ENCODE data around the gene LRPAP1. TPM values are rescaled to one million over a fixed set of nuclear protein-coding genes. Genes with fewer than 3 reads are reported as not detected.

LRPAP1 gene
- total RNA-seq, 1 experiment from 2014 or later: 90.8 TPM

DNA sequence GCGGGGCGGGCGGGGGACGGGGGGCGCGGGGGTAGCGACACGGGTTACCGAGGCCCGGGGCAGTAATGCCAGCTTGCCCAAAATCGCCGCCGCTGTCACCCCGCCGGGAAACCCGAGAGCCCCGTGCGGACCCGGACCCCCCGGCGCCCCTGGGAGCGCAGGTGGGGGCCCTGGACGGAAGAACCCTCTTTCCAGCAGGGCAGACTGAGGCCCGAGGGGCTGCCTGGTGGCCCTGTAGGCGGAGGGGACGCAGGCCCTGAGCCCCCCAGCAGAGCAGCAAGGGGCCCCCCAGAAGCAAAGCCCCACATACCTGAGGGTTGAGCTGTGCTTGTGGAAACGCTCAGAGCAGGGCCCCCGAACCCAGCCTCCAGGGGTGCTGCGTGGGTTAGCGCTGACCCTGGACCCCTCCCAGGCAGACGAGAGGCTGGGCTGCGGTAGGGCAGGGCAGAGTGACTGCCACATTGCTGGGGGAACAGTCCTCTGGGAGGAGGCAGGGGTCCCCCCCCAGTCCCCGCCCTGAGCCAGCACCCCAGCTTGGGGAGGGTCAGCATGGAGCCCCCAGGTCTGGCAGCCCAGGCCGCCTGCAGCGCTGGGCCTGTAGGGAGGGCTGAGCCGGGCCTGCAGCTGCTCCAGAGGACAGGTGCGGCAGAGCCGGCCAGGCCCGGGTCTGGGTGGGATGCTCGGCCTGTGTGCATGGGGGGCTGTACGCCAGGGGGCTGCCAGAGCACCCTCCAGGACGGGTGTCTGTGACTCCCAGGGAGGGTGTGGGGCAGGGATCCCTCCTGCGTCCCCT is 68.5 kb downstream of the LRPAP1 start:
- Mint-ChIP-seq H3K4me3 (no peak overlapping the region), H3K27me3 (ENCODE audit: low read depth) (peaks cover 47% of the 10 kb centered on the region), H3K27ac (no peak overlapping the region), H3K9me3 (peaks cover 7% of the 10 kb centered on the region), H3K4me1 (no peaks in the 10 kb centered on the region), H3K36me3 (no peaks in the 10 kb centered on the region)
- ChIA-PET CTCF (interaction anchor here (0.7 to 1.8 kb wide), 6 partner anchors 17 to 145 kb away, joined by 4 to 15 read pairs (median 5); no protein-coding TSS in a partner anchor), POLR2A (no interaction called here)
- DNase-seq (ENCODE audit: low spot score) (no peak), ATAC-seq (no peak)
- TF ChIP-seq, protein P1, sequence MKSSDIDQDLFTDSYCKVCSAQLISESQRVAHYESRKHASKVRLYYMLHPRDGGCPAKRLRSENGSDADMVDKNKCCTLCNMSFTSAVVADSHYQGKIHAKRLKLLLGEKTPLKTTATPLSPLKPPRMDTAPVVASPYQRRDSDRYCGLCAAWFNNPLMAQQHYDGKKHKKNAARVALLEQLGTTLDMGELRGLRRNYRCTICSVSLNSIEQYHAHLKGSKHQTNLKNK (CRISPR knock-in tag; IDR thresholded peaks at IDR 0.05): no peak
- TF ChIP-seq, protein P2, sequence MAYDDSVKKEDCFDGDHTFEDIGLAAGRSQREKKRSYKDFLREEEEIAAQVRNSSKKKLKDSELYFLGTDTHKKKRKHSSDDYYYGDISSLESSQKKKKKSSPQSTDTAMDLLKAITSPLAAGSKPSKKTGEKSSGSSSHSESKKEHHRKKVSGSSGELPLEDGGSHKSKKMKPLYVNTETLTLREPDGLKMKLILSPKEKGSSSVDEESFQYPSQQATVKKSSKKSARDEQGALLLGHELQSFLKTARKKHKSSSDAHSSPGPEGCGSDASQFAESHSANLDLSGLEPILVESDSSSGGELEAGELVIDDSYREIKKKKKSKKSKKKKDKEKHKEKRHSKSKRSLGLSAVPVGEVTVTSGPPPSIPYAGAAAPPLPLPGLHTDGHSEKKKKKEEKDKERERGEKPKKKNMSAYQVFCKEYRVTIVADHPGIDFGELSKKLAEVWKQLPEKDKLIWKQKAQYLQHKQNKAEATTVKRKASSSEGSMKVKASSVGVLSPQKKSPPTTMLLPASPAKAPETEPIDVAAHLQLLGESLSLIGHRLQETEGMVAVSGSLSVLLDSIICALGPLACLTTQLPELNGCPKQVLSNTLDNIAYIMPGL (CRISPR knock-in tag; IDR thresholded peaks at IDR 0.05): no peak
- TF ChIP-seq TEAD4 (CRISPR knock-in tag; IDR thresholded peaks at IDR 0.05): no peak
- TF ChIP-seq, protein P3, sequence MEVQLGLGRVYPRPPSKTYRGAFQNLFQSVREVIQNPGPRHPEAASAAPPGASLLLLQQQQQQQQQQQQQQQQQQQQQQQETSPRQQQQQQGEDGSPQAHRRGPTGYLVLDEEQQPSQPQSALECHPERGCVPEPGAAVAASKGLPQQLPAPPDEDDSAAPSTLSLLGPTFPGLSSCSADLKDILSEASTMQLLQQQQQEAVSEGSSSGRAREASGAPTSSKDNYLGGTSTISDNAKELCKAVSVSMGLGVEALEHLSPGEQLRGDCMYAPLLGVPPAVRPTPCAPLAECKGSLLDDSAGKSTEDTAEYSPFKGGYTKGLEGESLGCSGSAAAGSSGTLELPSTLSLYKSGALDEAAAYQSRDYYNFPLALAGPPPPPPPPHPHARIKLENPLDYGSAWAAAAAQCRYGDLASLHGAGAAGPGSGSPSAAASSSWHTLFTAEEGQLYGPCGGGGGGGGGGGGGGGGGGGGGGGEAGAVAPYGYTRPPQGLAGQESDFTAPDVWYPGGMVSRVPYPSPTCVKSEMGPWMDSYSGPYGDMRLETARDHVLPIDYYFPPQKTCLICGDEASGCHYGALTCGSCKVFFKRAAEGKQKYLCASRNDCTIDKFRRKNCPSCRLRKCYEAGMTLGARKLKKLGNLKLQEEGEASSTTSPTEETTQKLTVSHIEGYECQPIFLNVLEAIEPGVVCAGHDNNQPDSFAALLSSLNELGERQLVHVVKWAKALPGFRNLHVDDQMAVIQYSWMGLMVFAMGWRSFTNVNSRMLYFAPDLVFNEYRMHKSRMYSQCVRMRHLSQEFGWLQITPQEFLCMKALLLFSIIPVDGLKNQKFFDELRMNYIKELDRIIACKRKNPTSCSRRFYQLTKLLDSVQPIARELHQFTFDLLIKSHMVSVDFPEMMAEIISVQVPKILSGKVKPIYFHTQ (CRISPR knock-in tag; IDR thresholded peaks at IDR 0.05): no peak
- no peak for TF ChIP-seq ZNF219 (CRISPR knock-in tag; IDR thresholded peaks at IDR 0.05; ENCODE audit: borderline replicate concordance)
- TF ChIP-seq ZNF138 (CRISPR knock-in tag; conservative IDR thresholded peaks at IDR 0.05): no peak
- no peak for TF ChIP-seq HMGA2 (CRISPR knock-in tag; IDR thresholded peaks at IDR 0.05)
- no peak for TF ChIP-seq SOX15 (CRISPR knock-in tag; IDR thresholded peaks at IDR 0.05)
- no peak for TF ChIP-seq MXD4 (CRISPR knock-in tag; IDR thresholded peaks at IDR 0.05; ENCODE audit: borderline replicate concordance)
- TF ChIP-seq, protein P4, sequence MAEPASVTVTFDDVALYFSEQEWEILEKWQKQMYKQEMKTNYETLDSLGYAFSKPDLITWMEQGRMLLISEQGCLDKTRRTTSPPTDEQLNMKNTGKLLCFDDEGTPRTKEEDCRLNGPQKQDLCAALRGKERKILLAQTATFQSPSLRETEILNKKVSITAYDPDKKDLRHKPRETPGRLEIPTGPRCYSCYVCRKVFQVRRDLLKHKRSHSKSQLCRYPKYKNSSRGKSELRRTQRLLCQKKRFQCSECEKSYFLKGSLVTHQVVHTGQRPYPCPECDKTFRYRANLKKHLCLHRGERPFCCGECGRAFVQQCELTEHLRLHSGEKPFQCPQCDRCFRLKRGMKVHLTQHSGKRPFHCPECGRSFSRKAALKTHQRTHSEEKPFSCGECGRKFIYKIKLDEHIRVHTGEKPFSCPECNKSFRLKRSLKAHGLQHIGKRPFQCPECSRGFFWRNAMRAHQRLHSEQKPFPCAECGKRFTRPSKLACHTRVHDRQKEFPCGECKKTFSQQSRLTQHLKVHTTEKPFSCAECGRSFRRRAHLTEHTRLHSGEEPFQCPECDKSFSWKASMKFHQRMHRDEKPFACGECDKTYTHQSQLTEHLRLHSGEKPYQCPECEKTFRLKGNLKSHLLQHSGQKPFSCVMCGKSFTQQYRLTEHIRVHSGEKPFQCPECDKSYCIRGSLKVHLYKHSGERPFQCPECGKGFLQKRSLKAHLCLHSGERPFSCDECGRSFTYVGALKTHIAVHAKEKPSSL (CRISPR knock-in tag; conservative IDR thresholded peaks at IDR 0.05): no peak
- TF ChIP-seq NFYB (CRISPR knock-in tag; conservative IDR thresholded peaks at IDR 0.05; ENCODE audit: low read depth): no peak
- TF ChIP-seq, protein P5, sequence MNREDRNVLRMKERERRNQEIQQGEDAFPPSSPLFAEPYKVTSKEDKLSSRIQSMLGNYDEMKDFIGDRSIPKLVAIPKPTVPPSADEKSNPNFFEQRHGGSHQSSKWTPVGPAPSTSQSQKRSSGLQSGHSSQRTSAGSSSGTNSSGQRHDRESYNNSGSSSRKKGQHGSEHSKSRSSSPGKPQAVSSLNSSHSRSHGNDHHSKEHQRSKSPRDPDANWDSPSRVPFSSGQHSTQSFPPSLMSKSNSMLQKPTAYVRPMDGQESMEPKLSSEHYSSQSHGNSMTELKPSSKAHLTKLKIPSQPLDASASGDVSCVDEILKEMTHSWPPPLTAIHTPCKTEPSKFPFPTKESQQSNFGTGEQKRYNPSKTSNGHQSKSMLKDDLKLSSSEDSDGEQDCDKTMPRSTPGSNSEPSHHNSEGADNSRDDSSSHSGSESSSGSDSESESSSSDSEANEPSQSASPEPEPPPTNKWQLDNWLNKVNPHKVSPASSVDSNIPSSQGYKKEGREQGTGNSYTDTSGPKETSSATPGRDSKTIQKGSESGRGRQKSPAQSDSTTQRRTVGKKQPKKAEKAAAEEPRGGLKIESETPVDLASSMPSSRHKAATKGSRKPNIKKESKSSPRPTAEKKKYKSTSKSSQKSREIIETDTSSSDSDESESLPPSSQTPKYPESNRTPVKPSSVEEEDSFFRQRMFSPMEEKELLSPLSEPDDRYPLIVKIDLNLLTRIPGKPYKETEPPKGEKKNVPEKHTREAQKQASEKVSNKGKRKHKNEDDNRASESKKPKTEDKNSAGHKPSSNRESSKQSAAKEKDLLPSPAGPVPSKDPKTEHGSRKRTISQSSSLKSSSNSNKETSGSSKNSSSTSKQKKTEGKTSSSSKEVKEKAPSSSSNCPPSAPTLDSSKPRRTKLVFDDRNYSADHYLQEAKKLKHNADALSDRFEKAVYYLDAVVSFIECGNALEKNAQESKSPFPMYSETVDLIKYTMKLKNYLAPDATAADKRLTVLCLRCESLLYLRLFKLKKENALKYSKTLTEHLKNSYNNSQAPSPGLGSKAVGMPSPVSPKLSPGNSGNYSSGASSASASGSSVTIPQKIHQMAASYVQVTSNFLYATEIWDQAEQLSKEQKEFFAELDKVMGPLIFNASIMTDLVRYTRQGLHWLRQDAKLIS (CRISPR knock-in tag; IDR thresholded peaks at IDR 0.05; ENCODE audit: borderline replicate concordance): no peak
- TF ChIP-seq, protein P6, sequence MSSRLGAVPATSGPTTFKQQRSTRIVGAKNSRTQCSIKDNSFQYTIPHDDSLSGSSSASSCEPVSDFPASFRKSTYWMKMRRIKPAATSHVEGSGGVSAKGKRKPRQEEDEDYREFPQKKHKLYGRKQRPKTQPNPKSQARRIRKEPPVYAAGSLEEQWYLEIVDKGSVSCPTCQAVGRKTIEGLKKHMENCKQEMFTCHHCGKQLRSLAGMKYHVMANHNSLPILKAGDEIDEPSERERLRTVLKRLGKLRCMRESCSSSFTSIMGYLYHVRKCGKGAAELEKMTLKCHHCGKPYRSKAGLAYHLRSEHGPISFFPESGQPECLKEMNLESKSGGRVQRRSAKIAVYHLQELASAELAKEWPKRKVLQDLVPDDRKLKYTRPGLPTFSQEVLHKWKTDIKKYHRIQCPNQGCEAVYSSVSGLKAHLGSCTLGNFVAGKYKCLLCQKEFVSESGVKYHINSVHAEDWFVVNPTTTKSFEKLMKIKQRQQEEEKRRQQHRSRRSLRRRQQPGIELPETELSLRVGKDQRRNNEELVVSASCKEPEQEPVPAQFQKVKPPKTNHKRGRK (CRISPR knock-in tag; IDR thresholded peaks at IDR 0.05; ENCODE audit: borderline replicate concordance): no peak
- TF ChIP-seq, protein P7, sequence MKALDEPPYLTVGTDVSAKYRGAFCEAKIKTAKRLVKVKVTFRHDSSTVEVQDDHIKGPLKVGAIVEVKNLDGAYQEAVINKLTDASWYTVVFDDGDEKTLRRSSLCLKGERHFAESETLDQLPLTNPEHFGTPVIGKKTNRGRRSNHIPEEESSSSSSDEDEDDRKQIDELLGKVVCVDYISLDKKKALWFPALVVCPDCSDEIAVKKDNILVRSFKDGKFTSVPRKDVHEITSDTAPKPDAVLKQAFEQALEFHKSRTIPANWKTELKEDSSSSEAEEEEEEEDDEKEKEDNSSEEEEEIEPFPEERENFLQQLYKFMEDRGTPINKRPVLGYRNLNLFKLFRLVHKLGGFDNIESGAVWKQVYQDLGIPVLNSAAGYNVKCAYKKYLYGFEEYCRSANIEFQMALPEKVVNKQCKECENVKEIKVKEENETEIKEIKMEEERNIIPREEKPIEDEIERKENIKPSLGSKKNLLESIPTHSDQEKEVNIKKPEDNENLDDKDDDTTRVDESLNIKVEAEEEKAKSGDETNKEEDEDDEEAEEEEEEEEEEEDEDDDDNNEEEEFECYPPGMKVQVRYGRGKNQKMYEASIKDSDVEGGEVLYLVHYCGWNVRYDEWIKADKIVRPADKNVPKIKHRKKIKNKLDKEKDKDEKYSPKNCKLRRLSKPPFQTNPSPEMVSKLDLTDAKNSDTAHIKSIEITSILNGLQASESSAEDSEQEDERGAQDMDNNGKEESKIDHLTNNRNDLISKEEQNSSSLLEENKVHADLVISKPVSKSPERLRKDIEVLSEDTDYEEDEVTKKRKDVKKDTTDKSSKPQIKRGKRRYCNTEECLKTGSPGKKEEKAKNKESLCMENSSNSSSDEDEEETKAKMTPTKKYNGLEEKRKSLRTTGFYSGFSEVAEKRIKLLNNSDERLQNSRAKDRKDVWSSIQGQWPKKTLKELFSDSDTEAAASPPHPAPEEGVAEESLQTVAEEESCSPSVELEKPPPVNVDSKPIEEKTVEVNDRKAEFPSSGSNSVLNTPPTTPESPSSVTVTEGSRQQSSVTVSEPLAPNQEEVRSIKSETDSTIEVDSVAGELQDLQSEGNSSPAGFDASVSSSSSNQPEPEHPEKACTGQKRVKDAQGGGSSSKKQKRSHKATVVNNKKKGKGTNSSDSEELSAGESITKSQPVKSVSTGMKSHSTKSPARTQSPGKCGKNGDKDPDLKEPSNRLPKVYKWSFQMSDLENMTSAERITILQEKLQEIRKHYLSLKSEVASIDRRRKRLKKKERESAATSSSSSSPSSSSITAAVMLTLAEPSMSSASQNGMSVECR (CRISPR knock-in tag; IDR thresholded peaks at IDR 0.05; ENCODE audit: borderline replicate concordance): no peak
